SK-N-SH (cell line): ENCODE results near the gene CHCHD3. TPM values are rescaled to one million over a fixed set of nuclear protein-coding genes. Genes with fewer than 3 reads are reported as not detected.

Experiments
- CTCF ChIA-PET: fragments of 300-600, 350-600 bp; formaldehyde crosslinking; extraction: SDS; loops from one replicate; lab custom pipeline; 2021; lab: Yijun Ruan, JAX
- POLR2A ChIA-PET: fragments of 350-600 bp; sonication (Branson Sonifier 250); formaldehyde crosslinking; extraction: SDS; loops from one replicate; lab custom pipeline; 2020; ENCODE audit warnings: antibody characterized with exemption, inconsistent platforms; lab: Yijun Ruan, JAX
- DNase-seq: peaks from one replicate; pipeline ENCODE4 v3.0.0; 2012
- H2AFZ ChIP-seq: fragments of 200-600 bp; sonication (generic); 2 replicates; pipeline ENCODE4 v1.8.1; 2016; ENCODE audit warnings: antibody characterized with exemption, mild to moderate bottlenecking, low read depth
- H3F3A ChIP-seq: fragments of 200-600 bp; sonication (generic); replicated peaks from 2 replicates; pipeline ENCODE3; 2016; ENCODE audit warnings: antibody characterized with exemption, mild to moderate bottlenecking; ENCODE audit not compliant: insufficient read depth
- H3K27ac ChIP-seq, 2 experiments: fragments of 200-500 bp in 1 of 2; fragments of 200-600 bp in 1 of 2; sonication (Bioruptor generic) in 1 of 2; sonication (generic), shearing (Covaris generic) in 1 of 2; 2 replicates each; pipeline versions ENCODE4 v1.5.1 to v1.6.1; 2014 to 2016; ENCODE audit warnings: low read depth in 2 of 2, inconsistent platforms in 1 of 2, low read length in 1 of 2, mild to moderate bottlenecking in 1 of 2, mixed read lengths in 1 of 2
- H3K27me3 ChIP-seq: fragments of 200-600 bp; sonication (generic), shearing (Covaris generic); 2 replicates; pipeline ENCODE4 v1.6.1; 2016; ENCODE audit warnings: mixed run types; ENCODE audit not compliant: insufficient read depth
- H3K36me3 ChIP-seq, 2 experiments: fragments of 200-500 bp in 1 of 2; fragments of 200-600 bp in 1 of 2; sonication (Bioruptor generic) in 1 of 2; sonication (generic) in 1 of 2; replicated peaks in 1 of 2; 2 replicates each; pipeline versions ENCODE3 to v1.5.1; 2014 to 2016; ENCODE audit warnings: low read length in 1 of 2, mild to moderate bottlenecking in 1 of 2; ENCODE audit not compliant: insufficient read depth in 2 of 2, control insufficient read depth in 1 of 2
- H3K4me1 ChIP-seq, 2 experiments: fragments of 200-500 bp in 1 of 2; fragments of 200-600 bp in 1 of 2; sonication (Bioruptor generic) in 1 of 2; sonication (generic), shearing (Covaris generic) in 1 of 2; 2 replicates each; pipeline versions ENCODE4 v1.5.1 to v1.6.1; 2014 to 2016; ENCODE audit warnings: low read depth in 1 of 2, low read length in 1 of 2, mixed run types in 1 of 2; ENCODE audit not compliant: insufficient read depth in 2 of 2, control insufficient read depth in 1 of 2
- H3K4me2 ChIP-seq: fragments of 200-600 bp; sonication (generic), shearing (Covaris generic); 2 replicates; pipeline ENCODE4 v1.6.1; 2017; ENCODE audit warnings: mixed run types
- H3K4me3 ChIP-seq, 2 experiments: fragments of 200-500 bp in 1 of 2; fragments of 200-600 bp in 1 of 2; sonication (Bioruptor generic) in 1 of 2; sonication (generic), shearing (Covaris generic) in 1 of 2; 2 replicates each; pipeline versions ENCODE4 v1.5.1 to v1.8.1; 2014 to 2016; ENCODE audit warnings: low read depth in 2 of 2, inconsistent platforms in 1 of 2, low read length in 1 of 2, mild to moderate bottlenecking in 1 of 2, mixed read lengths in 1 of 2, moderate library complexity in 1 of 2
- H3K79me2 ChIP-seq: fragments of 200-600 bp; sonication (generic); 2 replicates; pipeline ENCODE4 v1.8.1; 2017; ENCODE audit warnings: mild to moderate bottlenecking; ENCODE audit not compliant: insufficient read depth
- H3K9ac ChIP-seq: fragments of 200-600 bp; sonication (generic); 2 replicates; pipeline ENCODE4 v1.6.1; 2017; ENCODE audit warnings: mixed run types
- H3K9me2 ChIP-seq: fragments of 200-600 bp; sonication (generic); 2 replicates; pipeline ENCODE4 v1.6.1; 2017; ENCODE audit warnings: mixed run types
- H3K9me3 ChIP-seq: fragments of 200-600 bp; sonication (generic); 2 replicates; pipeline ENCODE4 v1.6.1; 2017; ENCODE audit warnings: mixed run types, mild to moderate bottlenecking, moderate library complexity
- H4K20me1 ChIP-seq: fragments of 200-600 bp; sonication (generic); 2 replicates; pipeline ENCODE4 v1.6.1; 2017; ENCODE audit warnings: mild to moderate bottlenecking, mixed run types; ENCODE audit not compliant: insufficient read depth
- CTCF ChIP-seq: fragments of 200-600 bp; sonication (generic); IDR thresholded peaks from 2 replicates; pipeline ENCODE4 v1.6.1; 2017; ENCODE audit warnings: antibody characterized with exemption, mild to moderate bottlenecking, moderate library complexity
- EP300 ChIP-seq, 2 experiments: IDR thresholded peaks; 2 replicates each; pipeline versions ENCODE4 v1.4.0 to v1.6.1; 2012; ENCODE audit warnings: borderline replicate concordance in 1 of 2, low read depth in 1 of 2, low read length in 1 of 2
- FOSL2 ChIP-seq: IDR thresholded peaks from 2 replicates; pipeline ENCODE4 v1.4.0; 2012; ENCODE audit warnings: low read depth, mild to moderate bottlenecking, moderate library complexity, borderline replicate concordance
- GABPA ChIP-seq: IDR thresholded peaks from 2 replicates; pipeline ENCODE4 v1.4.0; 2012; ENCODE audit warnings: low read depth, mild to moderate bottlenecking
- IRF3 ChIP-seq: fragments of 150-350 bp; IDR thresholded peaks from 2 replicates; pipeline ENCODE4 v1.6.1; 2016; ENCODE audit warnings: mild to moderate bottlenecking, low read depth, low read length
- JUND ChIP-seq: IDR thresholded peaks from 2 replicates; pipeline ENCODE4 v1.4.0; 2012
- MAX ChIP-seq: IDR thresholded peaks from 2 replicates; pipeline ENCODE4 v1.4.0; 2012; ENCODE audit warnings: low read depth
- MEF2A ChIP-seq: IDR thresholded peaks from 2 replicates; pipeline ENCODE4 v1.4.0; 2012; ENCODE audit warnings: low read depth, borderline replicate concordance
- NFIC ChIP-seq: IDR thresholded peaks from 2 replicates; pipeline ENCODE4 v1.4.0; 2012; ENCODE audit warnings: borderline replicate concordance
- NRF1 ChIP-seq: IDR thresholded peaks from 2 replicates; pipeline ENCODE4 v1.6.1; 2012; ENCODE audit warnings: low read depth, mild to moderate bottlenecking, low read length
- PBX3 ChIP-seq: IDR thresholded peaks from 2 replicates; pipeline ENCODE4; 2012
- POLR2AphosphoS5 ChIP-seq: IDR thresholded peaks from 2 replicates; pipeline ENCODE4 v1.6.1; 2012; ENCODE audit warnings: low read depth, low read length
- RAD21 ChIP-seq: IDR thresholded peaks from 2 replicates; pipeline ENCODE4 v1.6.1; 2012; ENCODE audit warnings: mild to moderate bottlenecking, low read length
- RCOR1 ChIP-seq: fragments of 150-350 bp; IDR thresholded peaks from 2 replicates; pipeline ENCODE4 v1.6.1; 2017; ENCODE audit warnings: antibody characterized with exemption, low read length
- REST ChIP-seq: IDR thresholded peaks from 2 replicates; pipeline ENCODE4 v1.6.1; 2012; ENCODE audit warnings: mild to moderate bottlenecking, low read depth, low read length, moderate library complexity
- RXRA ChIP-seq: IDR thresholded peaks from 2 replicates; pipeline ENCODE4 v1.4.0; 2012; ENCODE audit warnings: low read depth, mild to moderate bottlenecking, borderline replicate concordance
- TCF12 ChIP-seq: IDR thresholded peaks from 2 replicates; pipeline ENCODE4 v1.4.0; 2012
- TEAD4 ChIP-seq: IDR thresholded peaks from 2 replicates; pipeline ENCODE4 v1.4.0; 2012; ENCODE audit warnings: mild to moderate bottlenecking, borderline replicate concordance; ENCODE audit not compliant: insufficient read depth
- USF2 ChIP-seq: fragments of 150-350 bp; IDR thresholded peaks from 2 replicates; pipeline ENCODE4 v1.6.1; 2017; ENCODE audit warnings: antibody characterized with exemption, low read length, low read depth, borderline replicate concordance
- YY1 ChIP-seq: IDR thresholded peaks from 2 replicates; pipeline ENCODE4 v1.4.0; 2012; ENCODE audit warnings: low read depth, mild to moderate bottlenecking
- ZBTB33 ChIP-seq: IDR thresholded peaks from 2 replicates; pipeline ENCODE4 v1.4.0; 2012; ENCODE audit warnings: low read depth, borderline replicate concordance
- WGBS: methylation state at CpG from one replicate; pipeline ENCODE4 v1.1.6; 2017; ENCODE audit warnings: low lambda C conversion rate; 5-methylcytosine and 5-hydroxymethylcytosine counted together
- polyA plus RNA-seq, 3 experiments: library from polyadenylated mRNA; depleted of rRNA; stranded (reverse); fragments of >200 nt; gene quantifications; 2 replicates each; pipeline ENCODE4 v1.2.3, GENCODE V29; 2012

Gene CHCHD3
- polyA plus RNA-seq, 1 of the 3 experiments (the other 2 are of a cell fraction): 97.1 TPM

GRCh38 chr7:132739271-132739955, 342.5 kb downstream of the CHCHD3 start:
- ChIA-PET POLR2A (interaction anchor here (0.7 kb wide), 1 partner anchor 58 kb away, joined by 3 read pairs; no protein-coding TSS in a partner anchor), CTCF (interaction anchor here (1.2 kb wide), 1 partner anchor 21 kb away, joined by 3 read pairs; no protein-coding TSS in a partner anchor)
- H3K27me3 ChIP-seq: no peaks in the 10 kb centered on the region
- DNase-seq: no peak
- H3K4me3 ChIP-seq: no peak overlapping the region
- H3F3A ChIP-seq: peaks cover 33% of the 10 kb centered on the region
- no peaks in the 10 kb centered on the region for H3K79me2 ChIP-seq
- peaks cover 0 to 17% of the 10 kb centered on the region in 2 experiments; a peak in 2 of 4 replicates for H3K4me1 ChIP-seq
- H2AFZ ChIP-seq: no peak overlapping the region
- H3K9me3 ChIP-seq: peaks cover 13% of the 10 kb centered on the region
- WGBS: 26% methylated on average over 5 of the region's 5 CpGs
- no peaks in the 10 kb centered on the region for H4K20me1 ChIP-seq
- no peak overlapping the region for H3K9ac ChIP-seq
- TF ChIP-seq NFIC (peak; percentile 92), EP300 (IDR thresholded peaks at IDR 0.05; ENCODE audit: borderline replicate concordance in 1 of 2, low read depth in 1 of 2, low read length in 1 of 2) (peak in 1 of 2 experiments; percentile 82; a peak in 1 of 4 replicates), MEF2A (peak; percentile 92), MAX (peak; percentile 92), PBX3 (peak; percentile 90), RCOR1 (no peak), JUND (peak; percentile 91), REST (no peak), IRF3 (no peak), TEAD4 (peak; percentile 65; the same call in 1 of the 2 replicates), FOSL2 (peak; percentile 93), CTCF (no peak), ZBTB33 (0 out of 2 replicates have a peak, but pooled peaks have one; percentile 42), NRF1 (no peak), GABPA (no peak), POLR2AphosphoS5 (peak; percentile 47; the same call in 1 of the 2 replicates), YY1 (peak; percentile 50; the same call in 1 of the 2 replicates), USF2 (no peak), RXRA (peak; percentile 30; the same call in 1 of the 2 replicates), RAD21 (no peak), TCF12 (peak; percentile 92)
- TF ChIP-seq, all 33 proteins: peak for 13
- Histone ChIP-seq H3K36me3 (no peaks in the 10 kb centered on the region), H3K4me2 (peak overlapping the region; percentile 43), H3K9me2 (no peaks in the 10 kb centered on the region), H3K27ac (peak overlapping the region in 1 of 2 experiments; percentile 60; a peak in 2 of 4 replicates)
